ENCODE data around the gene AK1. TPM values are rescaled to one million over a fixed set of nuclear protein-coding genes. Genes with fewer than 3 reads are reported as not detected.

AK1 gene
- total RNA-seq, 1 experiment from 2014 or later = 61.1 TPM

DNA sequence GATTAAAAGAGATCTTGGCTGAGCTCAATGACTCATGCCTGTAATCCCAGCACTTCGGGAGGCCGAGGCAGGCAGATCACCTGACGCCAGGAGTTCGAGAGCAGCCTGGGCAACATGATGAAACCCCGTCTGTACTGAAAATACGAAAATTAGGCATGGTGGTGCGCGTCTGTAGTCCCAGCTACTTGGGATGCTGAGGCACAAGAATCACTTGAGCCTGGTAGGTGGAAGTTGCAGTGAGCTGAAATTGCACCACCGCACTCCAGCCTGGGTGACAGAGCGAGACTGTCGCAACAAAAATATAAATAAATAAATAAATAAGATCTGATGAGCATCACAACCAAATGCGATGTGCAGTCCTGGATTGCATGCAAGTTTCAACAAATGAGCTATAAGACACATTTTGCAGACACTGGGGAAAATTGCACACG, 14.3 kb downstream of the AK1 start:
- no peak overlapping the region for H3K4me3 ChIP-seq (replicated peaks in 1 of 2; ENCODE audit: low read depth in 1 of 2, low read length in 2 of 2)
- H3K79me2 ChIP-seq (ENCODE audit: insufficient read depth, low read length) = no peaks in the 10 kb centered on the region
- H4K20me1 ChIP-seq (ENCODE audit: insufficient read depth) = no peaks in the 10 kb centered on the region
- CTCF ChIA-PET = no interaction called here
- no peak overlapping the region for H2AFZ ChIP-seq (ENCODE audit: low read depth, low read length, poor library complexity, severe bottlenecking)
- H3K9me3 ChIP-seq (ENCODE audit: control insufficient read depth in 1 of 2, insufficient read depth in 1 of 2, low read depth in 1 of 2, low read length in 2 of 2) = no peaks in the 10 kb centered on the region
- no peaks in the 10 kb centered on the region for H3K4me1 ChIP-seq (ENCODE audit: control insufficient read depth in 1 of 2, insufficient read depth in 2 of 2, low read length in 2 of 2)
- TF ChIP-seq FOSL1 (IDR thresholded peaks at IDR 0.05; ENCODE audit: low read depth) = no peak
- TF ChIP-seq ELF1 (IDR thresholded peaks at IDR 0.05; ENCODE audit: borderline replicate concordance, low read depth) = no peak
- no peak for TF ChIP-seq SP1 (IDR thresholded peaks at IDR 0.05; ENCODE audit: low read depth)
- no peak for TF ChIP-seq CBX3 (IDR thresholded peaks at IDR 0.05; ENCODE audit: low read depth)
- TF ChIP-seq ZFX (IDR thresholded peaks at IDR 0.05) = no peak
- TF ChIP-seq CEBPB (IDR thresholded peaks at IDR 0.05; ENCODE audit: low read depth) = no peak
- no peak for TF ChIP-seq EZH2 (IDR thresholded peaks at IDR 0.05)
- no peak for TF ChIP-seq EGR1 (IDR thresholded peaks at IDR 0.05; ENCODE audit: low read depth)
- no peak for TF ChIP-seq SRF (IDR thresholded peaks at IDR 0.05; ENCODE audit: low read depth)
- TF ChIP-seq TCF7L2 (IDR thresholded peaks at IDR 0.05; ENCODE audit: borderline replicate concordance, extremely low read depth, insufficient read depth, insufficient read length) = no peak
- TF ChIP-seq POLR2AphosphoS5 (IDR thresholded peaks at IDR 0.05; ENCODE audit: low read depth, low read length) = no peak
- TF ChIP-seq EZH2phosphoT487 (IDR thresholded peaks at IDR 0.05; ENCODE audit: borderline replicate concordance) = no peak
- no peak for TF ChIP-seq POLR2A (IDR thresholded peaks at IDR 0.05; ENCODE audit: borderline replicate concordance, extremely low read depth, insufficient read depth, insufficient read length)
- TF ChIP-seq, protein P1, sequence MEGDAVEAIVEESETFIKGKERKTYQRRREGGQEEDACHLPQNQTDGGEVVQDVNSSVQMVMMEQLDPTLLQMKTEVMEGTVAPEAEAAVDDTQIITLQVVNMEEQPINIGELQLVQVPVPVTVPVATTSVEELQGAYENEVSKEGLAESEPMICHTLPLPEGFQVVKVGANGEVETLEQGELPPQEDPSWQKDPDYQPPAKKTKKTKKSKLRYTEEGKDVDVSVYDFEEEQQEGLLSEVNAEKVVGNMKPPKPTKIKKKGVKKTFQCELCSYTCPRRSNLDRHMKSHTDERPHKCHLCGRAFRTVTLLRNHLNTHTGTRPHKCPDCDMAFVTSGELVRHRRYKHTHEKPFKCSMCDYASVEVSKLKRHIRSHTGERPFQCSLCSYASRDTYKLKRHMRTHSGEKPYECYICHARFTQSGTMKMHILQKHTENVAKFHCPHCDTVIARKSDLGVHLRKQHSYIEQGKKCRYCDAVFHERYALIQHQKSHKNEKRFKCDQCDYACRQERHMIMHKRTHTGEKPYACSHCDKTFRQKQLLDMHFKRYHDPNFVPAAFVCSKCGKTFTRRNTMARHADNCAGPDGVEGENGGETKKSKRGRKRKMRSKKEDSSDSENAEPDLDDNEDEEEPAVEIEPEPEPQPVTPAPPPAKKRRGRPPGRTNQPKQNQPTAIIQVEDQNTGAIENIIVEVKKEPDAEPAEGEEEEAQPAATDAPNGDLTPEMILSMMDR (IDR thresholded peaks at IDR 0.05 in 2 of 3, conservative IDR thresholded peaks at IDR 0.05 in 1 of 3; ENCODE audit: borderline replicate concordance in 1 of 3, insufficient read depth in 1 of 3, low read depth in 2 of 3, low read length in 2 of 3) = no peak
- no peak for TF ChIP-seq SIN3A (IDR thresholded peaks at IDR 0.05; ENCODE audit: low read depth)
- TF ChIP-seq, protein P2, sequence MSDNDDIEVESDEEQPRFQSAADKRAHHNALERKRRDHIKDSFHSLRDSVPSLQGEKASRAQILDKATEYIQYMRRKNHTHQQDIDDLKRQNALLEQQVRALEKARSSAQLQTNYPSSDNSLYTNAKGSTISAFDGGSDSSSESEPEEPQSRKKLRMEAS (IDR thresholded peaks at IDR 0.05) = no peak
- TF ChIP-seq YY1 (IDR thresholded peaks at IDR 0.05; ENCODE audit: extremely low read depth, insufficient replicate concordance, low read depth, low read length) = no peak
- no peak for TF ChIP-seq JUND (IDR thresholded peaks at IDR 0.05)
- H3K27me3 ChIP-seq (ENCODE audit: insufficient read depth, low read length) = no peaks in the 10 kb centered on the region
- BruUV-seq (replicated peaks) = no TSS peak
- RAD21 ChIA-PET (ENCODE audit: low non-redundant PET in 1 of 2, low total read pairs in 2 of 2, uncharacterized antibody in 2 of 2, unreplicated experiment in 2 of 2) = no interaction called here
- H3K9me2 ChIP-seq (ENCODE audit: insufficient read depth) = no peaks in the 10 kb centered on the region
- intact Hi-C loops (cut with micrococcal nuclease) = no loop called here
- no peak overlapping the region for H3K27ac ChIP-seq (ENCODE audit: low read depth, low read length)
- POLR2A ChIA-PET = no interaction called here
- DNase-seq (ENCODE audit: low read depth, low spot score) (no peak), ATAC-seq (no peak)
- H3K36me3 ChIP-seq (ENCODE audit: control insufficient read depth in 1 of 2, insufficient read depth in 2 of 2, low read length in 2 of 2) = no peaks in the 10 kb centered on the region
- H3K9ac ChIP-seq (ENCODE audit: low read length) = no peak overlapping the region
- H3K4me2 ChIP-seq (ENCODE audit: low read length) = no peak overlapping the region
